GM12872 (cell line): ENCODE measurements around the gene CASZ1.

Experiments used
- TF ChIP-seq, protein P1 (sequence below): IDR thresholded peaks from 3 replicates; pipeline ENCODE4 v1.5.1; 2011; ENCODE audit warnings: low read depth, mild to moderate bottlenecking, low read length, moderate library complexity; ENCODE audit not compliant: insufficient read depth

Gene CASZ1

DNA sequence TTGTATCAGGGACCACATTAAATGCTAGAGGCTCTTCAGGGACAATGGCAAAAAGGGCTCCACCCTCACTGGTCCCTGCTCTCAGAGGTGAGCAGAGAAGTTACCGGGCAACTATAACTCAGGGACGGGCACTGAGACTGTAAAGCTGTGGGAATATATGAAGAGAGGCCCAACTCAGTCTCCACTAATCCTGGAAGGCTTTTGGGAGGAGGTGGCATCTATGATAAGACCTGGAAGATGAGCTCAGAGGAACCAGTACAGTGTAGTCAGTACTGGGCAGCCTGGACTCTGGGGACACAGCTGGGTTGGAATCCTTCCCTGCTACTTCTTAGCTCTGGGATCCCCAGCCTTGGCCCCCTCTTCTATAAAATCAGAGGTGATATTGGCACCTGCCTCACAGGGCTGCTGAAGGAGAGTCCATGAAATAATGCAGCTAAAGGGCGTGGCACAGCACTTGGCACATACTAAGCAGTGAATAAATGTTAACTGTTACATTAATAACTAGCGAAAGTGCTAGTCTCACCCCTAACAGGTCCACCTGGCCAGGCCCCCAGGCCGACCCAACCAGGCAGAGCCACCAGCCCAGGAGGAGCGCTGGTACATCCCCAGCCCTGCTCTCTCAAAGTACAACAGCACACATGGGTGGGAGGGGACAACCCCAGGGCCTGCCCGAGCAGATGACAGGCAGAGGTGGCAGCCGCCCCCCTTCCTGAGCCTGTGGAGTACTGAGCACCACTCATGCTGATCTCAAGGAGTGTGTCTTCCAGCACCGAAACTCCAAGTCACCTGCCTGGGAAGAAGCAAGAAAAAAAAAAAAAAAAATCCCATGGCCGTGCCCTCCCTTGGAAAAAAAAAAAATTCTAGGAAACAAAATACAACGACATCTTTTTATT is 62.7 kb downstream of the CASZ1 start:
- TF ChIP-seq, protein P1, sequence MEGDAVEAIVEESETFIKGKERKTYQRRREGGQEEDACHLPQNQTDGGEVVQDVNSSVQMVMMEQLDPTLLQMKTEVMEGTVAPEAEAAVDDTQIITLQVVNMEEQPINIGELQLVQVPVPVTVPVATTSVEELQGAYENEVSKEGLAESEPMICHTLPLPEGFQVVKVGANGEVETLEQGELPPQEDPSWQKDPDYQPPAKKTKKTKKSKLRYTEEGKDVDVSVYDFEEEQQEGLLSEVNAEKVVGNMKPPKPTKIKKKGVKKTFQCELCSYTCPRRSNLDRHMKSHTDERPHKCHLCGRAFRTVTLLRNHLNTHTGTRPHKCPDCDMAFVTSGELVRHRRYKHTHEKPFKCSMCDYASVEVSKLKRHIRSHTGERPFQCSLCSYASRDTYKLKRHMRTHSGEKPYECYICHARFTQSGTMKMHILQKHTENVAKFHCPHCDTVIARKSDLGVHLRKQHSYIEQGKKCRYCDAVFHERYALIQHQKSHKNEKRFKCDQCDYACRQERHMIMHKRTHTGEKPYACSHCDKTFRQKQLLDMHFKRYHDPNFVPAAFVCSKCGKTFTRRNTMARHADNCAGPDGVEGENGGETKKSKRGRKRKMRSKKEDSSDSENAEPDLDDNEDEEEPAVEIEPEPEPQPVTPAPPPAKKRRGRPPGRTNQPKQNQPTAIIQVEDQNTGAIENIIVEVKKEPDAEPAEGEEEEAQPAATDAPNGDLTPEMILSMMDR = no peak

DNA sequence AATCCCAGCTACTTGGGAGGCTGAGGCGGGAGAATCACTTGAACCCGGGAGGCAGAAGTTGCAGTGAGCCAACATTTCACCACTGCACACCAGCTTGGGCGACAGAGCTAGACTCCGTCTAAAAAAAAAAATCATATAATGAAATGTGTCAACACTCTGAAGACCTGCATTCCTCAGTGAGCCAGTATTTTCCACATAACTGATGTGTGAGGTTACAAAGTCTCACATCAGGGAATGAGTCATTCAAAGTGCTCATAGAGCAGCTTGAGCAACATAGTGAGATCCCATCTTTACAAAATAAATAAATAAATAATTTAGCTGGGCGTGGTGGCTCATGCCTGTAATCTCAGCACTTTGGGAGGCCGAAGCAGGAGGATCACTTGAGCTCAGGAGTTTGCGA is 65.5 kb downstream of the CASZ1 start:
- TF ChIP-seq, protein P1 = no peak

DNA sequence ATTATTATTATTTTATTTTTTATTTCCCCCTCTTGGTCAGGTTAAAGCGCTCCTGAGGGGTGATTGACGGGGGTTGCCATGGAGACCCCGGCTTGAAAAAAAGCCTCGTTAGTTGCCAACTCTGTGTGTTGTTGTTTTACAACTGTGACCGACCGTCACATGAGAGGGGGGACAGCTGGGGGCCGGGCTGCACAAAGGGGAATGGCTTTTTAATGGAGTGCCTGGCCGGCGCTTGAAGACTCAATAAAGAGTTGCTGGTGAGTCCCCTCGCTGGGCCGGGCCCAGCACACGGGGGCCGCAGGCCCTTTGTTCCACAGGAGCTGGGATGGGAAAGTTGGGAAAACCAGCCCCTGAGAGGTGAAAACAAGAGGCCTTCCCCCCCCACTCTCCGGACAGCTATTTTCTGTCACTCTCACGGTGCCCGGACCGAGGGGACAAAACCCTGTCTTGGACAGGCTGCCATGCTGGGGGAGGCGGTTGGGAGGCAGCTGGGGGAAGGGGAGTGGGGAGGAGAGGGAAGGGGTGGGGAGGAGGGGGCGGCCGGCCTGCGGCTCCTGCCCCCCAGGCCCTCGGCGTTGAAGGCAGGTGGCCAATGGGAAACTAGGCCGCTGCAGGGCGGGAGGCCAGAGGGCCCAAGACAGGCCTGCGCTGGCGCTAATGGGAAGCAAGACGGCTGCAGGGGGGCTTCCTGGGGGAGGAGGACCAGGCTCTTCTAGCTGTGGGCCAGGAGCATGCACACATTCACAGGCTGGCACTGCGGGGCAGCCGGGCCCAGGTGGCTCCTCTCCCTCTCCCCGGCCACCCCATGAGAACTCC is 67.6 kb downstream of the CASZ1 start:
- TF ChIP-seq, protein P1 = no peak

DNA sequence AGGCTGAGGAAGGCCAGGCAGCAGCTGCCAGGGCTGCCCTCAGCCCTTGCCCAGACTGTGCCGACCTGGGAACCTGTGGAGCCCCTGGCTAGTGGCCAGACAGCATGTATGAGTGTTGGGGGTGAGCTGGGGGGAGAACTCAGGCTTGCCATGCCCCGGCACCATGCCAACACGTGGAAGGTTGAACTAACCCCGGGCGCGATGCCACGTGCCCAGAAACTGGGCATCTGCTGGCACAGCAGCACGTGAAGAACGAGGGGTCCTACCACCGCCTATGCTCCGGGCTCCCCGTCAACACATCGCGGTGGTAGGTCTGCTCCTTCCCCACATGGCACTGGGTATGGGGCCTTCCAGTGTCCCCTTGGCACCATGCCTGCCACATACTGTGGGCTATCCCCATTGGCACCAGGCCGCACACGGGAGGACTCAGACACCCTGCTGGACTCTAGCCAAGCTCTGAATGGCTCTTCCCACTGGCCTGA is 68.7 kb downstream of the CASZ1 start:
- TF ChIP-seq, protein P1 = no peak

DNA sequence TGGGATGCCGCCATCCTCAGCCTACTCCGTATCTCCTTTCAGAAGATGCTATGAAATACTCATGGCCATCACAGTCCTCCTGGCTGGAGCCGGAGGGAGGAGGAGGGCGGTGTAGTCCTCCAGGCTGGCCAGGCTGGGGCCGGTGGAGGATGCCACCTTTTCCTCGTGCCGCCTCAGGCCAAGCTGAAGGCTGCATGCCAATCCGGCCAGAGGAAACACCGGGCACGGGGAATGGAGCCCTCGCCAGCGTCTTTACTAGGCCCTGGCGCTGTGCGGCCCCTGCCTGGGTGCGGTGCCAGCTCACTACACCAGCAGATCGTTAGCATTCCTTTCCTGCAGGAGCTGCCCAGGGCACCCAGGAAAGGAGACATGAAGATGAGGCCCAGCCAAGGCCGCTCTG is 70.1 kb downstream of the CASZ1 start:
- TF ChIP-seq, protein P1 = no peak

DNA sequence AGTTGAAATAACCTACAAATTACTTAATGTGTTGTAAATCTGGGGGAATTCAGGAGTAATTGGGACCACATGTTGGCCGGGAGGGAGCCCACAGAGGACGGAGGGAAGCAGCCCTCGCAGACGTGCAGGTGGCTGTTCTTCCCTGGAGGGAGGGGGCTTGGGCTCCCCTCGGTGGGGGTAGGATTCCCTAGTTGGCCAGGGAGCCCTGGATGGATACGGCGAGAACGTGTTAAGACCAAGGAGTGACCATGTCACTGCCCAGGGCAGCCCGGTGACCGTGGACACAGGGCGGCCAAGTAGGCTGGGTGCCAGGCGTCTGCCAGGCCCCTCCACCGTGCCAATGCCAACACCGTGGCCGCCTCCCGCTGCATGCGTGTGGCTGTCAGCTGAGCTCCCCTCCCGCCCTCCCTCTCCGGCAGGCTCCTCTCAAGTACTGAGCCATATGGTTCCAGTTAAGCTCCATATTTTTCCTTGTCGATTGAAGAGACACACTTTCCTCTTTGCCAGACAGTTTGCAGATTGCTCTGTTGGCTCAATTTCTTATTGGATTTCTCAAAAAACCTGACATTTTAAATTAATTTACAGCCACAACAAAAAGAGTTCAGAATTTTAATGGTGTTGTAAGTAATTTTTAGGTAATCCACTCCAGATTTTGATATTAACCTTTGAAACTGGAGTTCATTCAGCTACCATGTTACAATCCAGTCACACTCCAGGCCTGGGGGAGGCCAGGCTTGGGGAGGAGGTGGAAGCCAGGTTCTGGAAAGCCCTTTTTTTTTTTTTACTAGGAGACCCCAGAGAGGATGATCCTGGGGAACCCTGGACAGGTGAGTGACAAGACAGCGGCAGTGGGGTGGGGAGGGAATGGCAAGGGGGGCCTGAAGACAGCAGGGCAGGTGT is 71.2 kb downstream of the CASZ1 start:
- TF ChIP-seq, protein P1 = no peak
